K562 (cell line): ENCODE measurements around the gene TANGO6. TPM values are rescaled to one million over a fixed set of nuclear protein-coding genes. Genes with fewer than 3 reads are reported as not detected.
"Not testable (repeated sequence)": the region's sequence is repeated elsewhere in the genome, so short reads cannot be mapped to it uniquely, and the experiment has no call there.

Experiments
- ATAC-seq: fragments of 200-7000 bp; cut with Tn5 transposase; 3 replicates; pipeline ENCODE4 v1.9.1; 2020; ENCODE audit warnings: moderate library complexity
- BruUV-seq: library from RNA; stranded (reverse); fragments of 400-500 nt; replicated peaks from 2 replicates; lab custom pipeline; 2021; lab: Mats Ljungman, UMichigan
- CTCF ChIA-PET: fragments of 300-600 bp; formaldehyde crosslinking; extraction: SDS; loops from one replicate; lab custom pipeline; 2021; ENCODE audit warnings: low intra/inter-chr PET ratio; lab: Yijun Ruan, JAX
- POLR2A ChIA-PET: fragments of 300-600, 350-650 bp; sonication (Branson Sonifier 250); formaldehyde crosslinking; extraction: SDS; loops from one replicate; lab custom pipeline; 2021; ENCODE audit warnings: antibody characterized with exemption, inconsistent platforms; lab: Yijun Ruan, JAX
- DNase-seq, 4 experiments: peaks; one replicate each; pipeline versions ENCODE4 v3.0.0 to v3.0.0-alpha.2; 2011 to 2018; ENCODE audit warnings: low spot score in 3 of 4, mixed read lengths in 3 of 4; ENCODE audit errors: extremely low read depth in 1 of 4
- FAIRE-seq: peaks from 2 replicates; lab custom pipeline; 2011; peaks lifted over from hg19 to GRCh38; lab: Jason Lieb, UNC
- H2AFZ ChIP-seq: 2 replicates; pipeline ENCODE4 v1.6.0; 2011; ENCODE audit warnings: low read depth, low read length, control low read depth, inconsistent platforms
- H3K27ac ChIP-seq: fragments of 200-600 bp; 3 replicates; pipeline ENCODE4 v1.8.0; 2011; ENCODE audit warnings: low read depth, mild to moderate bottlenecking, control low read depth, inconsistent platforms, low read length, moderate library complexity, mixed read lengths; ENCODE audit errors: extremely low read depth
- H3K27me3 ChIP-seq, 2 experiments: fragments of 300-600 bp in 1 of 2; 2 replicates in 1 of 2; 3 replicates in 1 of 2; pipeline versions ENCODE4 v1.6.0 to v1.8.0; 2011; ENCODE audit warnings: inconsistent platforms in 2 of 2, low read length in 2 of 2, mild to moderate bottlenecking in 1 of 2, mixed read lengths in 1 of 2, moderate library complexity in 1 of 2; ENCODE audit not compliant: control insufficient read depth in 2 of 2, insufficient read depth in 2 of 2
- H3K36me3 ChIP-seq: fragments of 300-600 bp; 3 replicates; pipeline ENCODE4 v1.8.0; 2011; ENCODE audit warnings: mild to moderate bottlenecking, low read length, inconsistent platforms; ENCODE audit not compliant: control insufficient read depth, insufficient read depth
- H3K4me1 ChIP-seq, 2 experiments: fragments of 200-600 bp in 1 of 2; replicated peaks in 1 of 2; 2 replicates in 1 of 2; 3 replicates in 1 of 2; pipeline versions ENCODE4 v1.5.1 to v1.8.0; 2011; ENCODE audit warnings: inconsistent platforms in 2 of 2, low read length in 2 of 2, mild to moderate bottlenecking in 1 of 2, mixed read lengths in 1 of 2, moderate library complexity in 1 of 2; ENCODE audit not compliant: control insufficient read depth in 2 of 2, insufficient read depth in 2 of 2
- H3K4me2 ChIP-seq: 2 replicates; pipeline ENCODE4 v1.6.1; 2011; ENCODE audit warnings: low read length, control low read depth, inconsistent platforms, mixed read lengths; ENCODE audit not compliant: insufficient read depth
- H3K4me3 ChIP-seq: fragments of 200-600 bp; sonication (generic), shearing (Covaris generic); 2 replicates; pipeline ENCODE4 v1.5.1; 2016; ENCODE audit warnings: control low read depth, inconsistent platforms
- H3K79me2 ChIP-seq: fragments of 200-600 bp; 3 replicates; pipeline ENCODE4 v1.8.0; 2011; ENCODE audit warnings: low read length, inconsistent platforms; ENCODE audit not compliant: control insufficient read depth, insufficient read depth
- H3K9ac ChIP-seq, 2 experiments: 2 replicates each; pipeline versions ENCODE4 v1.6.0 to v1.6.1; 2011; ENCODE audit warnings: low read depth in 2 of 2, low read length in 2 of 2, control low read depth in 1 of 2, inconsistent platforms in 1 of 2, mild to moderate bottlenecking in 1 of 2, mixed read lengths in 1 of 2; ENCODE audit not compliant: insufficient read depth in 1 of 2
- H3K9me1 ChIP-seq: one replicate; pipeline ENCODE4 v1.6.0; 2011; ENCODE audit warnings: inconsistent platforms, mild to moderate bottlenecking, low read length, moderate library complexity; ENCODE audit not compliant: control insufficient read depth, insufficient read depth
- H3K9me3 ChIP-seq: replicated peaks from 2 replicates; pipeline ENCODE4 v1.5.1; 2011; ENCODE audit warnings: low read depth, low read length, inconsistent platforms; ENCODE audit not compliant: control insufficient read depth, insufficient read depth
- H4K20me1 ChIP-seq: replicated peaks from 2 replicates; pipeline ENCODE4 v1.6.1; 2011; ENCODE audit warnings: low read length, inconsistent platforms, mixed read lengths; ENCODE audit not compliant: control insufficient read depth, insufficient read depth
- POLR2H ChIP-seq: IDR thresholded peaks from 2 replicates; pipeline ENCODE4 v1.6.1; 2016; ENCODE audit warnings: missing genetic modification characterization, low read depth, mild to moderate bottlenecking, control low read depth, missing compliant biosample characterization, moderate library complexity
- WGBS: fragments of 100-300 bp; shearing (Covaris generic); methylation state at CpG from one replicate; pipeline ENCODE4 v1.1.6; 2016; ENCODE audit warnings: low coverage, mixed read lengths; ENCODE audit not compliant: insufficient coverage; ENCODE audit errors: missing lambda C conversion rate; 5-methylcytosine and 5-hydroxymethylcytosine counted together
- in situ Hi-C: fragments of 300-500 bp; cut with MboI; formaldehyde crosslinking; loops from 4 replicates; pipeline ENCODE4 v1.15.0; 2018; ENCODE audit warnings: inconsistent platforms, mixed read lengths
- intact Hi-C: fragments of 100-400 bp; cut with micrococcal nuclease; formaldehyde crosslinking; loops from 2 replicates; pipeline ENCODE4 v1.14.2; 2022
- polyA plus RNA-seq, 8 experiments: library from polyadenylated mRNA; depleted of rRNA in 4 of 8; stranded (reverse) in 5 of 8; unstranded in 3 of 8; fragments of >200 nt; fragmentation: Nextera tagmentation in 2 of 8; fragmentation: Illumina TruSeq in 1 of 8; extraction: Ambion mirVana in 2 of 8; extraction: Trizol in 1 of 8; gene quantifications; 2 replicates each; pipeline versions ENCODE4 v1.2.1 to v1.2.3, GENCODE V29; 2011 to 2014; ENCODE audit warnings: inconsistent platforms in 1 of 8, missing spikeins in 1 of 8
- total RNA-seq, 7 experiments: library from RNA; depleted of rRNA in 6 of 7; stranded (reverse); fragments of >200 nt in 6 of 7; fragmentation: Illumina TruSeq in 2 of 7; extraction: Trizol in 2 of 7; gene quantifications; 2 replicates each; pipeline versions ENCODE4 v1.2.1 to v1.2.3, GENCODE V29; 2011 to 2021; ENCODE audit warnings: low replicate concordance in 1 of 7
- TF ChIP-seq, protein P1 (sequence below): sonication (generic); formaldehyde crosslinking; IDR thresholded peaks from 2 replicates; pipeline ENCODE4 v1.8.1; 2023; ENCODE audit warnings: mild to moderate bottlenecking, missing genetic modification reagents

The TANGO6 gene
- total and polyA plus RNA-seq, 9 of the 15 experiments (the other 6 are each of a cell fraction or from before 2014, with no cell fraction given) = 1.6 to 15.2 (median 9.6) TPM

- no peak for TF ChIP-seq POLR2H (tag)
- TF ChIP-seq, protein P1, sequence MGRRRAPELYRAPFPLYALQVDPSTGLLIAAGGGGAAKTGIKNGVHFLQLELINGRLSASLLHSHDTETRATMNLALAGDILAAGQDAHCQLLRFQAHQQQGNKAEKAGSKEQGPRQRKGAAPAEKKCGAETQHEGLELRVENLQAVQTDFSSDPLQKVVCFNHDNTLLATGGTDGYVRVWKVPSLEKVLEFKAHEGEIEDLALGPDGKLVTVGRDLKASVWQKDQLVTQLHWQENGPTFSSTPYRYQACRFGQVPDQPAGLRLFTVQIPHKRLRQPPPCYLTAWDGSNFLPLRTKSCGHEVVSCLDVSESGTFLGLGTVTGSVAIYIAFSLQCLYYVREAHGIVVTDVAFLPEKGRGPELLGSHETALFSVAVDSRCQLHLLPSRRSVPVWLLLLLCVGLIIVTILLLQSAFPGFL (CRISPR knock-in tag) = no peak
Measured at GRCh38 chr16:69057400-69058378, 214.4 kb downstream of the TANGO6 start (continued).

DNA sequence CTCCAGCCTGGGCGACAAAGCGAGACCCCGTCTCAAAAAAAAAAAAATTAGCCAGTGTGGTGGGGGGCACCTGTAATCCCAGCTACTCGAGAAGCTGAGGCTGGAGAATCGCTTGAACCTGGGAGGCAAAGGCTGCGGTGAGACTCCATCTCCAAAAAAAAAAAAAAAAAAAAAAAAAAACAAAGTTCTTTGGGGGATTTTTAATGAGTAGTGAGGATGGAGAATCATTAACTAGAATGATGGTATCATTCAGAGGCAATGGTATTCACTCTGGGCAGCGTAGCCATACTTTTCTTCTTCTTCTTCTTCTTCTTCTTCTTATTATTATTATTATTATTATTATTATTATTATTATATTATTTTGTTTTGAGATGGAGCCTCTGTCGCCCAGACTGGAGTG lies 220.2 kb downstream of the TANGO6 start:
- in situ Hi-C loops, H3K4me3 ChIP-seq, POLR2A ChIA-PET, H3K27ac ChIP-seq, H3K9me3 ChIP-seq, H4K20me1 ChIP-seq, H3K36me3 ChIP-seq, H2AFZ ChIP-seq, intact Hi-C loops, CTCF ChIA-PET, DNase-seq, H3K4me2 ChIP-seq, H3K9ac ChIP-seq, FAIRE-seq, H3K79me2 ChIP-seq, H3K4me1 ChIP-seq, H3K27me3 ChIP-seq, ATAC-seq, BruUV-seq, H3K9me1 ChIP-seq: not testable (repeated sequence)
- WGBS = 83% methylated on average over 3 of the region's 8 CpGs
